ENCODE data around the gene SLC41A2.

Gene SLC41A2

DNA sequence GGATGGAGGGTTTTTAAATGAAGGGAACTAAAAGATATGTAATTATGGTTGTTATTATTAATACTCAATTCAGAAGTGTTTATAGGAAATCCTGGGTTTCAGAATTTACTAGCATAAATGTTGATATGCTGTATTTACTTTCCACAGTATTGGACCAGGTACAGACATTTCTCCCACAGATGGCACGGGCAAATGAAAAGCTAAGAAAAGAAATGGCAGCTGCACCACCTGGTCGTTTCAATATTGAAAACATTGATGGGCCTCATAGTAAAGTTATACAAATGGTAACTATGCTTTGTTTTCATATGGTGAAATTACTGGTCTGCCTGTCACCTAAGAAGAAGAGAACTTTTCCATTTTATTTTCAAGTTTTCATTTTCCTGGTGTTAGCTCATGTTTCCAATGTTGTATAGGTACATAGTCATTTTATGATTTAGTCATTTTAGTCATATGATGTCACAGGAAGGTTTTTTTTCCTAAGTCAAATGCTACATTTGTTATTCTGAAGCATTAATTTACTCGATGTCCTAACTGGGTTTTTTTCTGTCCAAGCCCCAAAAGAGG lies 33.6 kb upstream of the SLC41A2 start:
- Histone ChIP-seq H3K4me1 (ENCODE audit: control insufficient read depth, low read length) (peaks cover 22% of the 10 kb centered on the region), H3K36me3 (ENCODE audit: control insufficient read depth, low read length) (peaks cover 84% of the 10 kb centered on the region), H3K79me2 (ENCODE audit: control insufficient read depth, low read length) (peaks cover 46% of the 10 kb centered on the region), H3K9me2 (replicated peaks; ENCODE audit: control insufficient read depth, low read length) (no peaks in the 10 kb centered on the region), H3K4me2 (ENCODE audit: low read length) (no peak overlapping the region), H3F3A (ENCODE audit: control insufficient read depth, insufficient read depth) (no peaks in the 10 kb centered on the region), H4K20me1 (ENCODE audit: control insufficient read depth, insufficient read depth, low read depth, low read length) (no peaks in the 10 kb centered on the region; the same call in 1 of the 2 replicates), H3K9me3 (ENCODE audit: control insufficient read depth, insufficient read depth, low read length) (no peaks in the 10 kb centered on the region), H3K27ac (ENCODE audit: low read depth, low read length) (no peak overlapping the region), H3K27me3 (ENCODE audit: control insufficient read depth, low read length) (no peaks in the 10 kb centered on the region), H3K4me3 (ENCODE audit: low read length) (no peak overlapping the region)
- TF ChIP-seq EZH2phosphoT487 (IDR thresholded peaks at IDR 0.05; ENCODE audit: borderline replicate concordance, low read length): no peak
- TF ChIP-seq, protein P1, sequence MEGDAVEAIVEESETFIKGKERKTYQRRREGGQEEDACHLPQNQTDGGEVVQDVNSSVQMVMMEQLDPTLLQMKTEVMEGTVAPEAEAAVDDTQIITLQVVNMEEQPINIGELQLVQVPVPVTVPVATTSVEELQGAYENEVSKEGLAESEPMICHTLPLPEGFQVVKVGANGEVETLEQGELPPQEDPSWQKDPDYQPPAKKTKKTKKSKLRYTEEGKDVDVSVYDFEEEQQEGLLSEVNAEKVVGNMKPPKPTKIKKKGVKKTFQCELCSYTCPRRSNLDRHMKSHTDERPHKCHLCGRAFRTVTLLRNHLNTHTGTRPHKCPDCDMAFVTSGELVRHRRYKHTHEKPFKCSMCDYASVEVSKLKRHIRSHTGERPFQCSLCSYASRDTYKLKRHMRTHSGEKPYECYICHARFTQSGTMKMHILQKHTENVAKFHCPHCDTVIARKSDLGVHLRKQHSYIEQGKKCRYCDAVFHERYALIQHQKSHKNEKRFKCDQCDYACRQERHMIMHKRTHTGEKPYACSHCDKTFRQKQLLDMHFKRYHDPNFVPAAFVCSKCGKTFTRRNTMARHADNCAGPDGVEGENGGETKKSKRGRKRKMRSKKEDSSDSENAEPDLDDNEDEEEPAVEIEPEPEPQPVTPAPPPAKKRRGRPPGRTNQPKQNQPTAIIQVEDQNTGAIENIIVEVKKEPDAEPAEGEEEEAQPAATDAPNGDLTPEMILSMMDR (IDR thresholded peaks at IDR 0.05; ENCODE audit: low read depth, low read length, poor library complexity, severe bottlenecking): no peak

DNA sequence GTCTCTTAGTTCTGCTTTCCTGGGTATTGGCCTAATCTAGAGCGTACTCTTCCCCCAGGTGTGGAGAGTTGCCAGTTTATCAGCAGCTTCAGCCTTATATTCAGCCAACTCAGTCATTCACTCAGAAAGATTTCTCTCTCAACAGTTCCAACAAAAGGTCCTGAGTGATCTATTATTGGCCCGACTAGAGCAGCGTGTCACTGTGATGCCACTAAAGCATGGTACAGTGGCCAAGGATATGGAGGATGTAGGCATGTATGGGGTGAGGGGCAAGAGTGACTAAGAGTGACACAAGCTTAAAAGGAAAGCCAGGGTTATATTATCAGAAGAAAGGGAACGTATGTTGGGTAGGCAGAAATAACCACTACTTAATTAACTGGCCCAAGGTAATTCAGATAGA lies 32.9 kb upstream of the SLC41A2 start:
- Histone ChIP-seq H4K20me1 (ENCODE audit: control insufficient read depth, insufficient read depth, low read depth, low read length) (no peaks in the 10 kb centered on the region; the same call in 1 of the 2 replicates), H3K79me2 (ENCODE audit: control insufficient read depth, low read length) (peaks cover 51% of the 10 kb centered on the region), H3K36me3 (ENCODE audit: control insufficient read depth, low read length) (peaks cover 79% of the 10 kb centered on the region), H3K4me1 (ENCODE audit: control insufficient read depth, low read length) (peaks cover 22% of the 10 kb centered on the region), H3K27me3 (ENCODE audit: control insufficient read depth, low read length) (no peaks in the 10 kb centered on the region), H3K9me2 (replicated peaks; ENCODE audit: control insufficient read depth, low read length) (no peaks in the 10 kb centered on the region), H3K27ac (ENCODE audit: low read depth, low read length) (no peak overlapping the region), H3F3A (ENCODE audit: control insufficient read depth, insufficient read depth) (no peaks in the 10 kb centered on the region), H3K4me3 (ENCODE audit: low read length) (no peak overlapping the region), H3K4me2 (ENCODE audit: low read length) (no peak overlapping the region), H3K9me3 (ENCODE audit: control insufficient read depth, insufficient read depth, low read length) (no peaks in the 10 kb centered on the region)
- no peak for TF ChIP-seq EZH2phosphoT487 (IDR thresholded peaks at IDR 0.05; ENCODE audit: borderline replicate concordance, low read length)
- TF ChIP-seq, protein P1 (IDR thresholded peaks at IDR 0.05; ENCODE audit: low read depth, low read length, poor library complexity, severe bottlenecking): no peak

DNA sequence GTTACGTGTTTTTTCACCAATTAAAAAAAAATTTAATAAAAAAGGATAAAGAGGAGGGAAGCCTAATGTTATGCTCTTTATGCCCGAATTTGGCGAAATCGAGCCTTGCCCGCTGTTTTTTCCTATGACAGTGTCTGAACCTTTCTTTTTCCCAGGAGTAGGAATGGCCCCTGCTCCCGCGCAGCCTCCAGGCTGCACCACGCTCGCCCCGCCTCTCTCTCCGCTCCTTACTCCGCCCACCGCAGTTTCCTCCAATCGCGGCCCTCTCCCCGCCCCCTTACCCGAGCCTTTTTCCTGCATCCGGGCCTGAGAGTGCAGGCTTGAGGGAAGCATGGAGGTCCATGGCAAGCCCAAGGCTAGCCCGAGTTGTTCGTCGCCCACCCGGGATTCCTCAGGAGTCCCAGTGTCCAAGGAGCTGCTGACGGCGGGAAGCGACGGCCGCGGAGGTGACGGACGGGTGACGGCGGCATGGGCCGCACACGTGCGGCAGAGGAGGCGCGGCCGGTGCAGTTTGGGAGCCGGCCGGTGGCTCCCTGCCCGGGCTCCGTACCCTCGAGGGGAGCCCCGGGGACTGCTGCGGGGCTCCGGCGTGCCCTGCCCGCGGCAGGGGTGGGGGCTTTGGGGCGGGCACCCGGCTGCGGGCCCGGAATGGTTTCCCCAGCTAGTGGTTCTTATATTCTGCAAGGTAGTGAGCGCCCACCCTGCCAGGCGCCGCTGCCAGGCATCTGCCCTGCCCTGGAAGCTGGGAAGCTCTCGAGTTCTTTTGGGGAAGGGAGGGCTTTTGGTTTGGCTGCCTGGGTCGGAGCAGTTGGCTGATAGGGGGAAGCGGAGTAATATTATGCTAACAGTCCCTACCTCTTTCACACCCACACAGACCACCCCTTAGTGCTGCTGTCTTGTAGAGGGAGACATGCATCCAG lies 28.2 kb upstream of the SLC41A2 start, which contains the start of gene NOPCHAP1:
Gene NOPCHAP1 (plus strand): TSS at position 295 of the 920 bp plus-strand sequence. CDS start 37 bp downstream, at position 332.
- Histone ChIP-seq H4K20me1 (ENCODE audit: control insufficient read depth, insufficient read depth, low read depth, low read length) (no peaks in the 10 kb centered on the region; the same call in 1 of the 2 replicates), H3F3A (ENCODE audit: control insufficient read depth, insufficient read depth) (no peaks in the 10 kb centered on the region), H3K4me2 (ENCODE audit: low read length) (peak within 1 kb of the TSS; percentile 69), H3K36me3 (ENCODE audit: control insufficient read depth, low read length) (peaks cover 38% of the 10 kb centered on the region), H3K9me3 (ENCODE audit: control insufficient read depth, insufficient read depth, low read length) (no peaks in the 10 kb centered on the region), H3K27me3 (ENCODE audit: control insufficient read depth, low read length) (no peaks in the 10 kb centered on the region), H3K4me1 (ENCODE audit: control insufficient read depth, low read length) (peaks cover 32% of the 10 kb centered on the region), H3K4me3 (ENCODE audit: low read length) (peak within 1 kb of the TSS; percentile 95), H3K9me2 (replicated peaks; ENCODE audit: control insufficient read depth, low read length) (no peaks in the 10 kb centered on the region), H3K79me2 (ENCODE audit: control insufficient read depth, low read length) (peaks cover 51% of the 10 kb centered on the region), H3K27ac (ENCODE audit: low read depth, low read length) (no peak within 1 kb of the TSS)
- no peak for TF ChIP-seq EZH2phosphoT487 (IDR thresholded peaks at IDR 0.05; ENCODE audit: borderline replicate concordance, low read length)
- TF ChIP-seq, protein P1 (IDR thresholded peaks at IDR 0.05; ENCODE audit: low read depth, low read length, poor library complexity, severe bottlenecking): no peak
